ENCODE measurements around the gene GNS.
"Not testable (repeated sequence)": the region's sequence is repeated elsewhere in the genome, so short reads cannot be mapped to it uniquely, and the experiment has no call there.

GNS gene

GRCh38 chr12:64694130-64695040, 64.8 kb downstream of the GNS start:
- DNase-seq, result no peak

GRCh38 chr12:64691795-64692583, 67.2 kb downstream of the GNS start:
- no peak for DNase-seq

- DNase-seq, result no peak
Observed at GRCh38 chr12:64691227-64691794, 67.9 kb downstream of the GNS start.

GRCh38 chr12:64690236-64690635, 69.0 kb downstream of the GNS start:
- not testable (repeated sequence) for DNase-seq

GRCh38 chr12:64688715-64689114, 70.5 kb downstream of the GNS start:
- DNase-seq, result no peak

- DNase-seq, result no peak
Observed at GRCh38 chr12:64688219-64688618, 71.0 kb downstream of the GNS start.

GRCh38 chr12:64687816-64688215, 71.4 kb downstream of the GNS start:
- DNase-seq, result no peak

GRCh38 chr12:64685605-64686004, 73.6 kb downstream of the GNS start:
- DNase-seq, result no peak

GRCh38 chr12:64685050-64685449, 74.2 kb downstream of the GNS start:
- no peak for DNase-seq

GRCh38 chr12:64683816-64684543, 75.2 kb downstream of the GNS start:
- DNase-seq, result no peak

GRCh38 chr12:64682572-64683277, 76.5 kb downstream of the GNS start:
- DNase-seq, result no peak

- no peak for DNase-seq
Observed at GRCh38 chr12:64681200-64682052, 77.8 kb downstream of the GNS start.

- no peak for DNase-seq
Observed at GRCh38 chr12:64680235-64680634, 79.0 kb downstream of the GNS start.

- no peak for DNase-seq
Observed at GRCh38 chr12:64679487-64680001, 79.7 kb downstream of the GNS start.

- no peak for DNase-seq
Observed at GRCh38 chr12:64678835-64679234, 80.4 kb downstream of the GNS start.

- no peak for DNase-seq
Observed at GRCh38 chr12:64678248-64678647, 81.0 kb downstream of the GNS start.

- DNase-seq, result no peak
Observed at GRCh38 chr12:64675795-64676194, 83.4 kb downstream of the GNS start.

GRCh38 chr12:64674367-64674922, 84.8 kb downstream of the GNS start:
- no peak for DNase-seq

GRCh38 chr12:64673490-64674169, 85.6 kb downstream of the GNS start:
- DNase-seq, result no peak

GRCh38 chr12:64672925-64673409, 86.2 kb downstream of the GNS start:
- no peak for DNase-seq
